Activated CD8-positive, alpha-beta T cell treated with anti-CD3 and anti-CD28 coated beads for 36 hours (primary cell): ENCODE results near the gene PRKAR2B. TPM values are rescaled to one million over a fixed set of nuclear protein-coding genes. Genes with fewer than 3 reads are reported as not detected.

ENCODE experiments used
- ATAC-seq: fragments of 200-7000 bp; cut with Tn5 transposase; one replicate; pipeline ENCODE4 v1.10.0; 2021; ENCODE audit warnings: mild to moderate bottlenecking, moderate library complexity
- CTCF ChIA-PET: fragments of 350-600 bp; sonication (Branson Sonifier 250); formaldehyde crosslinking; loops from one replicate; lab custom pipeline; 2021; ENCODE audit warnings: antibody characterized with exemption; lab: Charles Lee
- POLR2A ChIA-PET: fragments of 350-600 bp; sonication (Branson Sonifier 250); formaldehyde crosslinking; loops from one replicate; lab custom pipeline; 2021; ENCODE audit warnings: antibody characterized with exemption; lab: Charles Lee
- DNase-seq: peaks from one replicate; pipeline ENCODE4 v3.0.0-alpha.2; 2020
- H3K27ac Mint-ChIP-seq: one replicate; pipeline ENCODE4 v1.8.0; 2021; ENCODE audit warnings: mild to moderate bottlenecking, mixed read lengths
- H3K27me3 Mint-ChIP-seq: one replicate; pipeline ENCODE4 v1.8.0; 2021; ENCODE audit warnings: mixed read lengths
- H3K36me3 Mint-ChIP-seq: one replicate; pipeline ENCODE4 v1.8.0; 2021; ENCODE audit warnings: low read depth, mixed read lengths
- H3K4me1 Mint-ChIP-seq: one replicate; pipeline ENCODE4 v1.8.0; 2021; ENCODE audit warnings: low read depth, mixed read lengths
- H3K4me3 Mint-ChIP-seq: one replicate; pipeline ENCODE4 v1.8.0; 2021; ENCODE audit warnings: mild to moderate bottlenecking, moderate library complexity, mixed read lengths
- H3K9me3 Mint-ChIP-seq: one replicate; pipeline ENCODE4 v1.8.0; 2021; ENCODE audit warnings: mixed read lengths
- intact Hi-C: fragments of 100-400 bp; cut with micrococcal nuclease; formaldehyde crosslinking; loops from one replicate; pipeline ENCODE4 v1.10.0; 2022
- total RNA-seq, 2 experiments: library from RNA; stranded (reverse); gene quantifications; one replicate each; pipeline ENCODE4 v1.2.3, GENCODE V29; 2021
- TF ChIP-seq, protein P1 (sequence below): fragments of 200-600 bp; IDR thresholded peaks from one replicate; pipeline ENCODE4 v1.8.0; 2022; ENCODE audit warnings: antibody characterized with exemption, mild to moderate bottlenecking

The PRKAR2B gene
- total RNA-seq, 2 experiments from 2014 or later, result 1.1 to 1.3 TPM

DNA sequence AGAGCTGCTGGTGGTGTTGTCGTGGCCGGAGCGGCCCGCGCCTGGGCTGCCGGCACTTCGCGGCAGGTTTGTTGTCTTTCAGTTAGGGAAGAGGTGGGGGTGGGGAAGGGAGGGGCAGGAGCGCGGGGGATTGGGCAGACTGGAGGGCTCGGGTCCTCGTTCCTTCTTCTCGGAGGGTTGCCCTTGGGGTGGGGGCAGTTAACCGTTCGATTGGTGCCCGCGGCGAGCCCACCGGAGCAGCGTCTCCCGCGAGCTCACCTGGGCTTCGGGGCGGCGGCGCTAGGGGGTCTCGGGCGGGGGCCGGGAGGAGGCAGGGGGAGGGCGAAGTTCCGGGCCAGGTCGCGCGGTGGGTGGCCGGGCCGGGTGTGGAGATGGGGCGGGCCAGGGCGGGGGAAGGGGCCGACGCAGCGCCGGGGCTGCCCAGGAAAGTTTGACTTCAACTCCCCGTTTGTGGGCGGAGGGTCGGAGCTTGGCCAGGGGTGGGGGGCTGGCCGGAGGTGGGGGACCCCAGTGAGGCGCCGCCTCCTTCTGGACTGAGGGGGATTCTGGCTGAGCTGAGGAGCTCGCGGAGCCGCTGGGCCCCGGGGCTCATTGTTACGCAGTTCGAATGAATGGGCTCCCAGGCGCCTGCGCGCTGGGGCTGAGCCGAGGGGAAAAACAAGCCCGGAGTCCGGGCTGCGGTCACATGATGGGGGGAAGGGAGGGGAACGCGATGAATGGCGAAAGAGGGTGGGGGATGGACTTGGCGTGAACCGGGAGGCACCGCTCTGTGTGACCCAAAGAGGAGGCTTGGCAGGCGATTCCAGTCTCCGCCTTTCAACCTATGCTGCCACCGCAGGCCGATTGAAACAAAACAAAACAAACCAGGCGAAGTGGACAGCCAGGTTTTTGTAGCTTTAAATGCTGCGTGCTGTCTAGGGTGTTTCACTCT, 124.9 kb downstream of the PRKAR2B start:
- POLR2A ChIA-PET, result interaction anchor here (0.7 to 3.6 kb wide), 9 partner anchors 9 to 885 kb away, joined by 3 to 23 read pairs (median 4); partner anchors contain the start of genes CBLL1, NAMPT and PIK3CG

DNA sequence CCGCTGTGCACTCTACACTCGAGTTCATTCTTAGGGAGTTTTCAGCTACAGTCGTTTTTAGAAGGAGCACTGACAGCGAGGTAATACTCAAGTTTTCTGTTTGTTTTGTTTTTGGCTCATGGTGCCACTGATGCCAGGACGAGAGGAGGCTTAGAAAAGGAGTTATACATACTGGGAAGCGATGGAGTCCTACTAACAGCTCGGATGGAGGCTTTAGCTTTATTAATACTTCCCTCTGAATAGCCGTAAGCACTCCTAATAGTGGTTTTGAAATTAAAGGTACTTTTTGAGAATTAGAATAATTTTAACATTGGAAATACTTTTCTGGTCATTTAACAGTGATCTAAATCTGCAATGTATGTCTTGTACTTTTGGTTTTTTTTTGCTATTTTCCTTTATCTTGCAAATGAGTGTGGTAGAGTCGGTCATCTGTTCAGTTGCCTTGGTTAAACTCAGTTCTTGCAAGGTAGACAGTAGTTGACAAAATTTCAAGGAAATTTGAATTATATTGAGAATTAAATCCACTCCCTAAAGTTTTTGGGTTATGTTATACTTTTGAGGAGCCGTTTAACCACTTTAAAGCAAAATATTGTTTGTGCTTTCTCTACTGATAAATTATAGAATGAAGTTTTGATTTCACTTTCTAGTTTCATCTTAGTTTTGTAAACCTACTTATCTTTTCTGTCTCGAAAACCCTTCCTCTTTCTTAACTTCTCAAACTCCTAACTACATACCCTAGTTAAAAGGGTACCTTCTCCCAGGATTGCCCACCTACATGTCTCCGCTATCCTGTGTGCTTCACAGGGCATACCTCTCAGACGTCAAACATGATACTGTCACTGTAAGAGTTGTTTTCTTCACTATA, 125.8 kb downstream of the PRKAR2B start:
- H3K9me3 Mint-ChIP-seq, result no peaks in the 10 kb centered on the region
- ChIA-PET POLR2A (interaction anchor here (0.7 to 3.6 kb wide), 9 partner anchors 8 to 573 kb away, joined by 3 to 23 read pairs (median 4); partner anchors contain the start of genes CBLL1 and PIK3CG), CTCF (interaction anchor here (0.7 to 2.3 kb wide), 3 partner anchors 9 to 377 kb away, joined by 3 to 15 read pairs (median 3); no protein-coding TSS in a partner anchor)
- H3K36me3 Mint-ChIP-seq, result peaks cover 7% of the 10 kb centered on the region
- peak overlapping the region; percentile 99 for H3K27ac Mint-ChIP-seq
- H3K4me3 Mint-ChIP-seq, result peak overlapping the region; percentile 90
- ATAC-seq (no peak), DNase-seq (no peak)
- H3K27me3 Mint-ChIP-seq, result no peaks in the 10 kb centered on the region
- peaks cover 37% of the 10 kb centered on the region for H3K4me1 Mint-ChIP-seq
- intact Hi-C loops, result no loop called here
- TF ChIP-seq, protein P1, sequence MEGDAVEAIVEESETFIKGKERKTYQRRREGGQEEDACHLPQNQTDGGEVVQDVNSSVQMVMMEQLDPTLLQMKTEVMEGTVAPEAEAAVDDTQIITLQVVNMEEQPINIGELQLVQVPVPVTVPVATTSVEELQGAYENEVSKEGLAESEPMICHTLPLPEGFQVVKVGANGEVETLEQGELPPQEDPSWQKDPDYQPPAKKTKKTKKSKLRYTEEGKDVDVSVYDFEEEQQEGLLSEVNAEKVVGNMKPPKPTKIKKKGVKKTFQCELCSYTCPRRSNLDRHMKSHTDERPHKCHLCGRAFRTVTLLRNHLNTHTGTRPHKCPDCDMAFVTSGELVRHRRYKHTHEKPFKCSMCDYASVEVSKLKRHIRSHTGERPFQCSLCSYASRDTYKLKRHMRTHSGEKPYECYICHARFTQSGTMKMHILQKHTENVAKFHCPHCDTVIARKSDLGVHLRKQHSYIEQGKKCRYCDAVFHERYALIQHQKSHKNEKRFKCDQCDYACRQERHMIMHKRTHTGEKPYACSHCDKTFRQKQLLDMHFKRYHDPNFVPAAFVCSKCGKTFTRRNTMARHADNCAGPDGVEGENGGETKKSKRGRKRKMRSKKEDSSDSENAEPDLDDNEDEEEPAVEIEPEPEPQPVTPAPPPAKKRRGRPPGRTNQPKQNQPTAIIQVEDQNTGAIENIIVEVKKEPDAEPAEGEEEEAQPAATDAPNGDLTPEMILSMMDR, result no peak

More for the DNA sequence above, 124.9 kb downstream of the PRKAR2B start:
- peak overlapping the region; percentile 90 for H3K4me3 Mint-ChIP-seq
- DNase-seq (peak; percentile 96), ATAC-seq (peak; percentile 32)
- intact Hi-C loops, result loop anchor here (5.0 kb wide), 2 partner anchors 297 to 507 kb away; partner anchors contain the start of gene CCDC71L
- H3K27ac Mint-ChIP-seq, result peak overlapping the region; percentile 99
- TF ChIP-seq, protein P1, result no peak
- peaks cover 7% of the 10 kb centered on the region for H3K36me3 Mint-ChIP-seq
- H3K4me1 Mint-ChIP-seq, result peaks cover 29% of the 10 kb centered on the region
- H3K9me3 Mint-ChIP-seq, result no peaks in the 10 kb centered on the region
- CTCF ChIA-PET, result interaction anchor here (0.7 to 2.3 kb wide), 5 partner anchors 8 to 574 kb away, joined by 3 to 15 read pairs (median 3); no protein-coding TSS in a partner anchor
- H3K27me3 Mint-ChIP-seq, result no peaks in the 10 kb centered on the region

DNA sequence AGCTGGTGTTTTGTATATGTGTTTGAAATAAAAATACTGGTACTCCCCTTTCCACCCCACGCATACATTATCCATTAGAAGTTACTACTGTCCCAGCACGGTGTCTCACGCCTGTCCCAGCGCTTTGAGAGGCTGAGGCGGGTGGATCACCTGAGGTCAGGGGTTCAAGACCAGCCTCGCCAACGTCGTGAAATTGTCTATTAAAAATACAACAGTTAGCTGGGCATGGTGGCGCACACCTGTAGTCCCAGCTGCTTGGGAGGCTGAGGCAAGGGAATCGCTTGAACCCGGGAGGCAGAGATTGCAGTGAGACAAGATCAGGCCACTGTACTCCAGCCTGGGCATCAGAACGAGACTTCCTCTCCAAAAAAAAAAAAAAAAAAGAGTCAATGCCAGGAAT, 127.0 kb downstream of the PRKAR2B start:
- Mint-ChIP-seq H3K4me3 (peak overlapping the region; percentile 54), H3K9me3 (peaks cover 1% of the 10 kb centered on the region), H3K27me3 (no peaks in the 10 kb centered on the region), H3K36me3 (peaks cover 9% of the 10 kb centered on the region), H3K4me1 (peaks cover 44% of the 10 kb centered on the region), H3K27ac (peak overlapping the region; percentile 81)
- intact Hi-C loops, result no loop called here
- DNase-seq (no peak), ATAC-seq (no peak)
- ChIA-PET CTCF (no interaction called here), POLR2A (interaction anchor here (0.8 to 1.5 kb wide), 2 partner anchors 9 to 302 kb away, joined by 3 to 10 read pairs; no protein-coding TSS in a partner anchor)
- TF ChIP-seq, protein P1, result no peak

DNA sequence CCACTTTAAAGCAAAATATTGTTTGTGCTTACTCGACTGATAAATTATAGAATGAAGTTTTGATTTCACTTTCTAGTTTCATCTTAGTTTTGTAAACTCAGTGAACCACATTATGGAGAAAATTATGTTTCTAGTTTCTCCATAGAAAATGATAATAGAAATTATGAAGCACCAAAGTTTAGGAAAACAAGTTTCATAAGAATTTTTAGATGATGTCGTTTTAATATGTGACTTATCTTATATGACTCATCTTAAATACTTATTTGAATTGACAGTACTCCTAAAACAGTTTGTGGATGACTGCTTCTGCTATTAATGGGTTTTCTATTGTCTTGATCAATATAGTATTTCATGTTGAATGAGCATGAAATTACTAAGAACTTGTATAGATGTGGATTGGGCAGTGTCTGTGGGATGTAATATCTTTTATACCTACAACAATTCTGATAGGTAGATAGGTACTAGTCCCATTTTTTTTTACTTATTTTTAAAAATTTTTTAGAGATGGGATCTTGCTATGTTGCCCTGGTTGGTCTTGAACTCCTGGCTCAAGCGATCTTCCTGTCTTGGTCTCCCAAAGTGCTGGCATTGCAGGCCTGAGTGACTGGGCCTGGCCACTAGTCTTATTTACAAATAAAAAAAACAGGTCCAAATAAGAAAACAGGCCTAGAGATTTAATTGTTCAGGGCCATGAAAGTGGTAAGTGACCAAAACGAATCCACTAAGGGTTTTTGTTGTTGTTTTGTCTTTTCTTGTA, 127.9 kb downstream of the PRKAR2B start:
- Mint-ChIP-seq H3K27ac (peak overlapping the region; percentile 93), H3K4me1 (peaks cover 52% of the 10 kb centered on the region), H3K27me3 (no peaks in the 10 kb centered on the region), H3K36me3 (peaks cover 9% of the 10 kb centered on the region), H3K9me3 (peaks cover 1% of the 10 kb centered on the region), H3K4me3 (peak overlapping the region; percentile 26)
- intact Hi-C loops, result loop anchor here (1.0 kb wide), 1 partner anchor 8 kb away; no protein-coding TSS in a partner anchor
- ATAC-seq (no peak), DNase-seq (no peak)
- POLR2A ChIA-PET, result interaction anchor here (1.5 kb wide), 1 partner anchor 8 kb away, joined by 10 read pairs; no protein-coding TSS in a partner anchor
- CTCF ChIA-PET, result no interaction called here
- TF ChIP-seq, protein P1, result no peak
